ENCODE measurements around the gene EMILIN1. TPM values are rescaled to one million over a fixed set of nuclear protein-coding genes. Genes with fewer than 3 reads are reported as not detected.

EMILIN1 gene
- polyA plus RNA-seq, 4 donors = 0.67 to 36.6 (median 13.4) TPM

GRCh38 chr2:27085062-27085672 lies 6.8 kb downstream of the EMILIN1 start:
- no peak for FAIRE-seq

DNA sequence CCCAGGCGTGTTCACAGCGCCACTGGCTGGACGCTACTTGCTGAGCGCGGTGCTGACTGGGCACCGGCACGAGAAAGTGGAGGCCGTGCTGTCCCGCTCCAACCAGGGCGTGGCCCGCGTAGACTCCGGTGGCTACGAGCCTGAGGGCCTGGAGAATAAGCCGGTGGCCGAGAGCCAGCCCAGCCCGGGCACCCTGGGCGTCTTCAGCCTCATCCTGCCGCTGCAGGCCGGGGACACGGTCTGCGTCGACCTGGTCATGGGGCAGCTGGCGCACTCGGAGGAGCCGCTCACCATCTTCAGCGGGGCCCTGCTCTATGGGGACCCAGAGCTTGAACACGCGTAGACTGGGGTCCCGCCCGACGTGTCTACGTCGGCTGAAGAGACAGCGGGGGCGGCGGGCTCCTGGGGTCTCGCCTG lies 7.3 kb downstream of the EMILIN1 start:
- Histone ChIP-seq H3K27me3 (ENCODE audit: control insufficient read depth in 3 of 3, insufficient read depth in 3 of 3, low read length in 3 of 3) (no peaks in the 10 kb centered on the region), H3K27ac (ENCODE audit: low read depth in 1 of 3, low read length in 2 of 3) (peak overlapping the region; percentile 81 to 91 (median 85)), H3K4me1 (ENCODE audit: control insufficient read depth in 3 of 3, insufficient read depth in 2 of 3, low read depth in 1 of 3, low read length in 2 of 3) (peaks cover 3 to 25% (median 5%) of the 10 kb centered on the region in 3 donors), H3K36me3 (ENCODE audit: control insufficient read depth in 3 of 3, insufficient read depth in 2 of 3, low read depth in 1 of 3, low read length in 3 of 3) (peaks cover 0 to 35% (median 0%) of the 10 kb centered on the region in 3 donors), H3K9me3 (ENCODE audit: control insufficient read depth in 2 of 2, insufficient read depth in 1 of 2, low read depth in 1 of 2, low read length in 1 of 2) (no peaks in the 10 kb centered on the region), H3K4me3 (ENCODE audit: low read depth in 1 of 3, low read length in 3 of 3) (peak overlapping the region; percentile 52 to 67 (median 65))
- DNase-seq (peak; percentile 80 to 83), FAIRE-seq (no peak)
- WGBS, 3 donors = 0 to 6% (median 1%) methylated on average over 31 to 38 of the region's 38 CpGs

More at GRCh38 chr2:27085062-27085672, 6.8 kb downstream of the EMILIN1 start:
- Histone ChIP-seq H3K27ac (ENCODE audit: low read depth in 1 of 3, low read length in 2 of 3) (peak overlapping the region; percentile 81 to 91 (median 85)), H3K27me3 (ENCODE audit: control insufficient read depth in 3 of 3, insufficient read depth in 3 of 3, low read length in 3 of 3) (no peaks in the 10 kb centered on the region), H3K36me3 (ENCODE audit: control insufficient read depth in 3 of 3, insufficient read depth in 2 of 3, low read depth in 1 of 3, low read length in 3 of 3) (peaks cover 0 to 38% (median 0%) of the 10 kb centered on the region in 3 donors), H3K4me3 (ENCODE audit: low read depth in 1 of 3, low read length in 3 of 3) (peak overlapping the region in 2 of 3 donors; percentile 65 to 67), H3K9me3 (ENCODE audit: control insufficient read depth in 2 of 2, insufficient read depth in 1 of 2, low read depth in 1 of 2, low read length in 1 of 2) (no peaks in the 10 kb centered on the region), H3K4me1 (ENCODE audit: control insufficient read depth in 3 of 3, insufficient read depth in 2 of 3, low read depth in 1 of 3, low read length in 2 of 3) (peaks cover 3 to 23% (median 5%) of the 10 kb centered on the region in 3 donors)
- 53 to 70% (median 59%) methylated on average over 10 of the region's 10 CpGs for WGBS, 3 donors
- DNase-seq = no peak

DNA sequence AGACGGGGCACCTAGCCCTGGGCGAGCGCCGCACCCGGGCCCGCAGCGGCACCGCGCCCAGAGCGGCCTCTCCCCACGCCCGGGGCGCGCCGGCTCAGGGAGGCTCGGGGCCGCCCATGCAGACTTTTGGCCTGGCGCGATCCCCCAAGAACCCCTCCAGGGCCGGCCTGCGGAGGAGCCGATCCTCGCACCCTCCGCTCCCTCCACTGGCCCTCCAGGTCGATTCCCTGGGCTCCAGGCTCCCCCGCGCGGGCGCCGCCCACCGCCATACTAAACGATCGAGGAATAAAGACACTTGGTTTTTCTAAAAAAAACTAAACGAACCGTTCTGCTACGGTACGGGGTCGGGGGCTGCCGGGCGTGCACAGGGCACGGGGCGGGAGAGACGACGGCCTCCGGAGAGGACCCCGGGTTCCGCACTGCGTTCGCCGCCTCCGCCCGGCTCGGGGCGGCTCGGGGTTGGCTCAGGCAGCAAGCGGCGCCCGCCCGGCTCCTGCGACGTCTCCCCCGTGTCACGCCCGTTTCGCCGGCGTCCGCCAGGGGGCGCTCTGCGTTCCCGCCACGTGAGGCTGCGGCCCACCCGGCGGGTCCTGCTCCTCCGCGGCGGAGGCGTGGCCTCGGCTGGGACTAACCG lies 7.8 kb downstream of the EMILIN1 start:
- DNase-seq = peak; percentile 94 to 98
- Histone ChIP-seq H3K36me3 (ENCODE audit: control insufficient read depth in 3 of 3, insufficient read depth in 2 of 3, low read depth in 1 of 3, low read length in 3 of 3) (peaks cover 0 to 38% (median 0%) of the 10 kb centered on the region in 3 donors), H3K27me3 (ENCODE audit: control insufficient read depth in 3 of 3, insufficient read depth in 3 of 3, low read length in 3 of 3) (no peaks in the 10 kb centered on the region), H3K27ac (ENCODE audit: low read depth in 1 of 3, low read length in 2 of 3) (peak overlapping the region; percentile 81 to 91 (median 85)), H3K4me3 (ENCODE audit: low read depth in 1 of 3, low read length in 3 of 3) (peak overlapping the region; percentile 52 to 67 (median 65)), H3K9me3 (ENCODE audit: control insufficient read depth in 2 of 2, insufficient read depth in 1 of 2, low read depth in 1 of 2, low read length in 1 of 2) (no peaks in the 10 kb centered on the region), H3K4me1 (ENCODE audit: control insufficient read depth in 3 of 3, insufficient read depth in 2 of 3, low read depth in 1 of 3, low read length in 2 of 3) (peaks cover 3 to 29% (median 5%) of the 10 kb centered on the region in 3 donors)
- FAIRE-seq = no peak
- 0 to 1% (median 1%) methylated on average over 41 to 81 of the region's 81 CpGs for WGBS, 3 donors

- Histone ChIP-seq H3K4me3 (ENCODE audit: low read depth in 1 of 3, low read length in 3 of 3) (peak within 1 kb of the TSS; percentile 52 to 76 (median 71)), H3K9me3 (ENCODE audit: control insufficient read depth in 2 of 2, insufficient read depth in 1 of 2, low read depth in 1 of 2, low read length in 1 of 2) (no peaks in the 10 kb centered on the region), H3K27ac (ENCODE audit: low read depth in 1 of 3, low read length in 2 of 3) (peak within 1 kb of the TSS; percentile 81 to 91 (median 85)), H3K36me3 (ENCODE audit: control insufficient read depth in 3 of 3, insufficient read depth in 2 of 3, low read depth in 1 of 3, low read length in 3 of 3) (peaks cover 0 to 40% (median 0%) of the 10 kb centered on the region in 3 donors), H3K27me3 (ENCODE audit: control insufficient read depth in 3 of 3, insufficient read depth in 3 of 3, low read length in 3 of 3) (no peaks in the 10 kb centered on the region), H3K4me1 (ENCODE audit: control insufficient read depth in 3 of 3, insufficient read depth in 2 of 3, low read depth in 1 of 3, low read length in 2 of 3) (peaks cover 3 to 31% (median 5%) of the 10 kb centered on the region in 3 donors)
- 4 to 10% (median 9%) methylated on average over 47 to 54 of the region's 54 CpGs for WGBS, 3 donors
- peak; percentile 87 to 89 for DNase-seq
- FAIRE-seq = no peak
Observed at GRCh38 chr2:27086724-27087593, 8.5 kb downstream of the EMILIN1 start, which contains the start of gene KHK. KHK (plus strand) TSS chr2:27086772; CDS start chr2:27087260, 488 bp downstream.

DNA sequence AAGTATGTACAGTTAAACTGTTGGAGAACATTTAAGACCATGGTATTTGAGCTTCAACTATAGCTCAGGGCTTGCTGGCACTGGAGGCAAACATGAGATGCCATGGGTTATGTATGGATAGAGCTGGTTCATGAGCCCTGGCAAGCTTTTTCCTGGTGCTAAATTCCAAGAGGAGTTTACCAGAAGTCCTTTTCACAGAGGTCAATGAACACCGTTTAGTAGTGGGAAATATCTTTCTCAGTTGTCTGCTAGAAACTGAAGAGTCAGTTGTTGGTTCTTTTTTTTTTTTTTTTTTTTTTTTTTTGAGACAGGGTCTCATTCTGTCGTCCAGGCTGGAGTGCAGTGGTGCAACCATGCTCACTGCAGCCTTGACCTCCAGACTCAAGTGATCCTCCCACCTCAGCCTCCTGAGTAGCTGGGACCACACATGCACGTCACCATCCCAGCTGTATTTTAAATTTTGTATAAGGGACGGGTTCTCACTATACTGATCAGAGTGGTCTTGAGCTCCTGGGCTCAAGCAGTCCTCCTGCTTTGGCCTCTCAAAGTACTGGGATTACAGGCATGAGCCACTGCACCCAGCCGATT lies 9.5 kb downstream of the EMILIN1 start:
- DNase-seq (peak in 1 of 2 donors; percentile 67), FAIRE-seq (no peak)
- WGBS, 3 donors = 34 to 70% (median 64%) methylated on average over 5 of the region's 5 CpGs
- Histone ChIP-seq H3K4me1 (ENCODE audit: control insufficient read depth in 3 of 3, insufficient read depth in 2 of 3, low read depth in 1 of 3, low read length in 2 of 3) (peaks cover 3 to 39% (median 5%) of the 10 kb centered on the region in 3 donors), H3K9me3 (ENCODE audit: control insufficient read depth in 2 of 2, insufficient read depth in 1 of 2, low read depth in 1 of 2, low read length in 1 of 2) (no peaks in the 10 kb centered on the region), H3K36me3 (ENCODE audit: control insufficient read depth in 3 of 3, insufficient read depth in 2 of 3, low read depth in 1 of 3, low read length in 3 of 3) (peaks cover 0 to 42% (median 0%) of the 10 kb centered on the region in 3 donors), H3K4me3 (ENCODE audit: low read depth in 1 of 3, low read length in 3 of 3) (peak overlapping the region in 2 of 3 donors; percentile 71 to 76), H3K27me3 (ENCODE audit: control insufficient read depth in 3 of 3, insufficient read depth in 3 of 3, low read length in 3 of 3) (no peaks in the 10 kb centered on the region), H3K27ac (ENCODE audit: low read depth in 1 of 3, low read length in 2 of 3) (peak overlapping the region; percentile 75 to 84 (median 77))

- Histone ChIP-seq H3K27me3 (ENCODE audit: control insufficient read depth in 3 of 3, insufficient read depth in 3 of 3, low read length in 3 of 3) (no peaks in the 10 kb centered on the region), H3K36me3 (ENCODE audit: control insufficient read depth in 3 of 3, insufficient read depth in 2 of 3, low read depth in 1 of 3, low read length in 3 of 3) (peaks cover 0 to 43% (median 0%) of the 10 kb centered on the region in 3 donors), H3K4me3 (ENCODE audit: low read depth in 1 of 3, low read length in 3 of 3) (peak overlapping the region in 2 of 3 donors; percentile 71 to 76), H3K27ac (ENCODE audit: low read depth in 1 of 3, low read length in 2 of 3) (peak overlapping the region; percentile 57 to 84 (median 65)), H3K4me1 (ENCODE audit: control insufficient read depth in 3 of 3, insufficient read depth in 2 of 3, low read depth in 1 of 3, low read length in 2 of 3) (peaks cover 3 to 46% (median 5%) of the 10 kb centered on the region in 3 donors), H3K9me3 (ENCODE audit: control insufficient read depth in 2 of 2, insufficient read depth in 1 of 2, low read depth in 1 of 2, low read length in 1 of 2) (no peaks in the 10 kb centered on the region)
- FAIRE-seq (no peak), DNase-seq (peak; percentile 60 to 85)
- WGBS, 3 donors = 18 to 65% (median 36%) methylated on average over 6 of the region's 6 CpGs
Observed at GRCh38 chr2:27088634-27089033, 10.2 kb downstream of the EMILIN1 start.

DNA sequence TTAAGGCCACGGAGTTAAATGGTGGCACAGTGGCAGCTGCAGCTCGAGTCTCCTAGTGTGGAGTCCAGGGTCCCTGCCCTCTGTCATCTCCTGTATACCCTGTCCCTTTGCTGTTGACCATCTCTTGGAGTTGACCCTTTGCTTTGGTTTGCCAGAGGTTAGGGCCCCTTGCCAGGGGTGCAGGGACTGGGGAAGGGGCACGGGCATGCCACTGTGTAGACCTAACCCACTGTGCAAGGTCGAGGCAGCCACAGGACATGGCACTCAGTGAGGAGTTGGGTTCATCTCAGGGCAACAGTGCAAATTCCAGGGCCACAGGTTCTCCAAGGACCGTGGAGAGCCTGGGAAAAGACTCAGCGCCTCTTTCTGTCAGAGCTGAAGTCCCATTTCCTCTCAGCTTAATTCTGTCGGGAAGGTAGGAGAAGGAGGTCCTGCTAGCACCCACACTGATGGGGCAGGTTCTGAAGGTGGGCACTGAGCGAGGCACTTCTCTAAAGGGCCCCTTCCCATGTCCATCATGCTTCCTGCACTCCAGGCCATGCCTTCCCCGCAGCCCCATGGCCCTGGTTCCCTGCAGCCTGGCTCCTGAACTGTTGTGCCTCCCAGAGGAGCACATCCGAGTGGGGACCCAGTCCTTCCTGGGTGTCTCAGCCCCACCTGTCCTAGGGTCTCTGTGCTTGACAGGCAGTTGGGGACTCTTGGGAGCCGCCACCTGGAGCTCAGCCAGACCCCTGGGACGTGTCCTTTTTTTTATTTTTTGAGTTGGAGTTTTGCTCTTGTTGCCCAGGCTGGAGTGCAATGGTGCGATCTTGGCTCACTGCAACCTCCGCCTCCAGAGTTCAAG lies 10.9 kb downstream of the EMILIN1 start:
- Histone ChIP-seq H3K4me1 (ENCODE audit: control insufficient read depth in 3 of 3, insufficient read depth in 2 of 3, low read depth in 1 of 3, low read length in 2 of 3) (peaks cover 4 to 53% (median 5%) of the 10 kb centered on the region in 3 donors), H3K27me3 (ENCODE audit: control insufficient read depth in 3 of 3, insufficient read depth in 3 of 3, low read length in 3 of 3) (no peaks in the 10 kb centered on the region), H3K9me3 (ENCODE audit: control insufficient read depth in 2 of 2, insufficient read depth in 1 of 2, low read depth in 1 of 2, low read length in 1 of 2) (no peaks in the 10 kb centered on the region), H3K36me3 (ENCODE audit: control insufficient read depth in 3 of 3, insufficient read depth in 2 of 3, low read depth in 1 of 3, low read length in 3 of 3) (peaks cover 0 to 40% (median 0%) of the 10 kb centered on the region in 3 donors), H3K27ac (ENCODE audit: low read depth in 1 of 3, low read length in 2 of 3) (peak overlapping the region; percentile 57 to 84 (median 65)), H3K4me3 (ENCODE audit: low read depth in 1 of 3, low read length in 3 of 3) (peak overlapping the region in 2 of 3 donors; percentile 71 to 76)
- WGBS, 3 donors = 51 to 77% (median 60%) methylated on average over 14 of the region's 14 CpGs
- peak in 1 of 2 donors; percentile 62 for DNase-seq
- FAIRE-seq = no peak

Data from small intestine (tissue), 7 donors.